Upper lobe of left lung (tissue), 6 donors: ENCODE measurements around the gene TM4SF20. TPM values are rescaled to one million over a fixed set of nuclear protein-coding genes. Genes with fewer than 3 reads are reported as not detected.

Experiments used
- ATAC-seq, 2 donors: fragments of 200-7000 bp; cut with Tn5 transposase; one replicate each; pipeline ENCODE4 v1.9.1; 2022; ENCODE audit warnings: mild to moderate bottlenecking in 2 of 2, moderate library complexity in 2 of 2; ENCODE audit not compliant: low FRiP score in 2 of 2
- DNase-seq, 2 donors: peaks; one replicate each; pipeline ENCODE4 v3.0.0-alpha.2; 2019 to 2020
- H3K27ac ChIP-seq, 4 donors: fragments of 200-600 bp; sonication (generic); one replicate each; pipeline ENCODE4 v1.5.1; 2016 to 2019
- H3K27me3 ChIP-seq, 4 donors: fragments of 200-600 bp; sonication (generic); one replicate each; pipeline ENCODE4 v1.5.1; 2017 to 2019
- H3K36me3 ChIP-seq, 4 donors: fragments of 200-600 bp; sonication (generic); one replicate each; pipeline ENCODE4 v1.5.1; 2016 to 2019
- H3K4me1 ChIP-seq, 4 donors: fragments of 200-600 bp; sonication (generic); one replicate each; pipeline ENCODE4 v1.5.1; 2018 to 2019
- H3K4me3 ChIP-seq, 4 donors: fragments of 200-600 bp; sonication (generic); one replicate each; pipeline ENCODE4 v1.5.1; 2017 to 2019; ENCODE audit warnings: mild to moderate bottlenecking in 2 of 4, moderate library complexity in 1 of 4
- H3K9me3 ChIP-seq, 4 donors: fragments of 200-600 bp; sonication (generic); one replicate each; pipeline ENCODE4 v1.5.1; 2018 to 2019
- EP300 ChIP-seq, 4 donors: sonication (generic); formaldehyde crosslinking; IDR thresholded peaks; one replicate each; pipeline ENCODE4 v1.5.1; 2017; ENCODE audit warnings: antibody characterized with exemption in 4 of 4, control low read depth in 2 of 4
- POLR2A ChIP-seq, 4 donors: fragments of 450-650 bp; IDR thresholded peaks; one replicate each; pipeline ENCODE4 v1.5.1; 2016 to 2017; ENCODE audit warnings: antibody characterized with exemption in 4 of 4, mild to moderate bottlenecking in 2 of 4
- POLR2AphosphoS5 ChIP-seq, 2 donors: sonication (generic); formaldehyde crosslinking; IDR thresholded peaks; one replicate each; pipeline ENCODE4 v1.5.1; 2017; ENCODE audit warnings: antibody characterized with exemption in 2 of 2
- WGBS, 2 donors: methylation state at CpG; one replicate each; pipeline ENCODE4 v1.1.5; 2017 to 2018; 5-methylcytosine and 5-hydroxymethylcytosine counted together
- total RNA-seq, 6 donors: library from RNA; depleted of rRNA in 4 of 6; stranded (reverse); fragments of >200 nt in 4 of 6; gene quantifications; one replicate each; pipeline versions ENCODE4 v1.1.0 to v1.2.1, GENCODE V29; 2016 to 2021
- TF ChIP-seq, protein P1 (sequence below), 6 experiments: fragments of 450-650 bp in 4 of 6; fragments of 200-600 bp in 2 of 6; sonication (generic) in 2 of 6; IDR thresholded peaks; one replicate each; pipeline ENCODE4 v1.5.1; 2016 to 2019; ENCODE audit warnings: antibody characterized with exemption in 6 of 6
- donor health status: DM: no; HTN: no; CAD: no; lungs with moderate emphysema.
- donor health status: DM: no; HTN: yes; CAD: no; lungs with severe emphysema.

Gene TM4SF20
- total RNA-seq, 6 donors from 2014 or later, result not detected

DNA sequence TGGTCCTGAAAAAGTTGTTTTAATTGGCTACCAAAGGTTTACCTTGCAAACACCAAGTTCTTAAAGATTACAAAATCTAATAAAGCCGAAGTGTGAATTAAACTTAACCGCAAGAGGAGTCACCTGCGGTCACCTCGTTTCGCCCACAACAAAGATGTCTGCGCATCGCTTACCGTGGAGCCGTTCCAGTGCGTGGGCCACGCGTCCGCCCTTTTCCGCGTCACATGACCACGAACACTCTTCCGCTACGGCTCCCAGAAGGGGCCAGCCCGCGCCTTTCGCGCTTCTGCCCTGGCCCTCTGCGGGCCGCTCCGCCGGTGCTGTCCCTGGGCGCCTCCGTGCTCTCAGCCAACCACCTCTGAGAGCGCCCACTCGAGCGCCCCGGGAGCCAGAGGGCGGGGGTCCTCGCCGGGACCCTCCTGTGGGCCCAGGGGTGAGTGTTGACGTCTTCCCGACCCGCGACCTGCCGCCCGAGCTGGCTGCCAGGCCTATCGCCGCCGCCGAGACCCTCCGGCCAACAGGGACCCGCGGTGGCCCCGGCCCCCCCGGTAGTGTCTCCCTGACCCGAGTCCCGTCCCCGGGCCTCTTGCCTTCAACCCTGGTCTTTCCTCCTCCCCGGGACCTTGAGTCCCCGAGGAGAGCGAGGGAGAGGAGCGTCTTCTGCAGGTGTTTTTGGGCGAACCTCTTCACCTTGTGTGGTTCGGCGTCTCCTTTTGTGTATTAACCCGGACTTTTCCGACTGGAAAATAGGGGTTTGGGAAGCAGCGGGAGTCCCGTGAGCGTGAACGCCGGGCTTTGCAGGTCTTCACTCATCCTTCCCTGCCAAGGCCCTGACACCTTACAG, 53.9 kb downstream of the TM4SF20 start, which contains the start of gene MFF:
TSS of gene MFF (plus strand) at position 257 of the 844 bp plus-strand sequence. CDS start 5,415 bp downstream, outside the sequence.
- Histone ChIP-seq H3K4me1 (peaks cover 12 to 19% (median 17%) of the 10 kb centered on the region in 4 donors), H3K9me3 (no peaks in the 10 kb centered on the region), H3K27me3 (no peaks in the 10 kb centered on the region), H3K27ac (peak within 1 kb of the TSS; percentile 88 to 94 (median 90)), H3K4me3 (peak within 1 kb of the TSS; percentile 68 to 90 (median 82)), H3K36me3 (peaks cover 0 to 6% (median 0%) of the 10 kb centered on the region in 4 donors)
- ATAC-seq (peak; percentile 99 to 100), DNase-seq (peak; percentile 94 to 97)
- 1 to 2% methylated on average over 9 to 36 of the region's 67 CpGs for WGBS, 2 donors
- TF ChIP-seq POLR2A (IDR thresholded peaks at IDR 0.05), result peak in 3 of 4 donors; percentile 62 to 84 (median 71)
- TF ChIP-seq, protein P1, sequence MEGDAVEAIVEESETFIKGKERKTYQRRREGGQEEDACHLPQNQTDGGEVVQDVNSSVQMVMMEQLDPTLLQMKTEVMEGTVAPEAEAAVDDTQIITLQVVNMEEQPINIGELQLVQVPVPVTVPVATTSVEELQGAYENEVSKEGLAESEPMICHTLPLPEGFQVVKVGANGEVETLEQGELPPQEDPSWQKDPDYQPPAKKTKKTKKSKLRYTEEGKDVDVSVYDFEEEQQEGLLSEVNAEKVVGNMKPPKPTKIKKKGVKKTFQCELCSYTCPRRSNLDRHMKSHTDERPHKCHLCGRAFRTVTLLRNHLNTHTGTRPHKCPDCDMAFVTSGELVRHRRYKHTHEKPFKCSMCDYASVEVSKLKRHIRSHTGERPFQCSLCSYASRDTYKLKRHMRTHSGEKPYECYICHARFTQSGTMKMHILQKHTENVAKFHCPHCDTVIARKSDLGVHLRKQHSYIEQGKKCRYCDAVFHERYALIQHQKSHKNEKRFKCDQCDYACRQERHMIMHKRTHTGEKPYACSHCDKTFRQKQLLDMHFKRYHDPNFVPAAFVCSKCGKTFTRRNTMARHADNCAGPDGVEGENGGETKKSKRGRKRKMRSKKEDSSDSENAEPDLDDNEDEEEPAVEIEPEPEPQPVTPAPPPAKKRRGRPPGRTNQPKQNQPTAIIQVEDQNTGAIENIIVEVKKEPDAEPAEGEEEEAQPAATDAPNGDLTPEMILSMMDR (IDR thresholded peaks at IDR 0.05), result peak in 1 of 6 experiments; percentile 34
- peak in 2 of 4 donors; percentile 19 to 80 for TF ChIP-seq EP300 (IDR thresholded peaks at IDR 0.05)
- TF ChIP-seq POLR2AphosphoS5 (IDR thresholded peaks at IDR 0.05), result peak; percentile 95 to 97

DNA sequence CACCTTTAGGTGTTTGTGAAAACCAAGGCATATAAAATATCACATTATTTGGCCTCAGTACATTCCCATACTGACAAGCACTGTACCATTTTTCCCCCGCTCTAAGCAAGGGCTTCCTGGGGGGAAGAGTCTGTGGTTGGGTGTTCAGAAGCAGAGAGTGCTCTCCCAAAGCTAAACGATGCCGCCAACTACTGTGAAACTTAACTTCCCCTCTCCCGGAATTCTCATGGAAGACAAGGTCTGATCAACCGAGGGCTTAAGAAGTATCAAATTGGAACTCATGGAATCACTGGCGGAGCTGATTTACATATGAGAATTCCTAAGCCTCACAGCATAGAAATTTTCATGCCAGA, 54.5 kb downstream of the TM4SF20 start:
- peaks cover 0 to 6% (median 0%) of the 10 kb centered on the region in 4 donors for H3K36me3 ChIP-seq
- H3K4me3 ChIP-seq, result peak overlapping the region; percentile 28 to 90 (median 74)
- WGBS, 2 donors, result 16 to 17% methylated on average over 6 of the region's 6 CpGs
- H3K4me1 ChIP-seq, result peaks cover 12 to 19% (median 17%) of the 10 kb centered on the region in 4 donors
- DNase-seq (no peak), ATAC-seq (peak; percentile 46 to 50)
- H3K9me3 ChIP-seq, result no peaks in the 10 kb centered on the region
- no peaks in the 10 kb centered on the region for H3K27me3 ChIP-seq
- H3K27ac ChIP-seq, result peak overlapping the region; percentile 88 to 94 (median 90)
- no peak for TF ChIP-seq POLR2AphosphoS5 (IDR thresholded peaks at IDR 0.05)
- TF ChIP-seq POLR2A (IDR thresholded peaks at IDR 0.05), result no peak
- TF ChIP-seq, protein P1 (IDR thresholded peaks at IDR 0.05), result no peak
- TF ChIP-seq EP300 (IDR thresholded peaks at IDR 0.05), result no peak

DNA sequence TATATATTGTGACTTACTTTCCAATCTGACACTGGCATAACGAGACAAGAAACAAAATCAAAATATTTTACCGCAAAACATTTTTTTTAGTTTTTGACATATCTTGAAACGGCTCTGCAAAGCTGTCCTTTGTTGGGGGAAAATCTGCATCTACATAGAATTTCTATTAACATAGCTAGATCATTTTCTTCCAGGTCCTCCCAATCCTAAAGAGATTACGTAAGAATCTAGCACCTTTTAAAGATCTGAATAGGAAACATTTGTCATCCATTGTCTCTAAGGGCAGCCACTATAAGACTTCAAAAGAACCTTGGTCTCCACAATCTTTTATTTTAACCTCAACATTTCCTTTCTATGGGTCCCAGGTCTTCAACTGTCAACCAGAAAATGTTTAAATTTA, 55.3 kb downstream of the TM4SF20 start:
- peaks cover 0 to 5% (median 0%) of the 10 kb centered on the region in 4 donors for H3K36me3 ChIP-seq
- H3K27ac ChIP-seq, result no peak overlapping the region
- no peak overlapping the region for H3K4me3 ChIP-seq
- 97 to 98% methylated on average over 4 of the region's 4 CpGs for WGBS, 2 donors
- H3K4me1 ChIP-seq, result peaks cover 12 to 19% (median 17%) of the 10 kb centered on the region in 4 donors
- no peak for TF ChIP-seq POLR2AphosphoS5 (IDR thresholded peaks at IDR 0.05)
- TF ChIP-seq, protein P1 (IDR thresholded peaks at IDR 0.05), result no peak
- TF ChIP-seq POLR2A (IDR thresholded peaks at IDR 0.05), result no peak
- TF ChIP-seq EP300 (IDR thresholded peaks at IDR 0.05), result no peak
- H3K9me3 ChIP-seq, result no peaks in the 10 kb centered on the region
- no peaks in the 10 kb centered on the region for H3K27me3 ChIP-seq
- no peak for ATAC-seq
- DNase-seq, result no peak

DNA sequence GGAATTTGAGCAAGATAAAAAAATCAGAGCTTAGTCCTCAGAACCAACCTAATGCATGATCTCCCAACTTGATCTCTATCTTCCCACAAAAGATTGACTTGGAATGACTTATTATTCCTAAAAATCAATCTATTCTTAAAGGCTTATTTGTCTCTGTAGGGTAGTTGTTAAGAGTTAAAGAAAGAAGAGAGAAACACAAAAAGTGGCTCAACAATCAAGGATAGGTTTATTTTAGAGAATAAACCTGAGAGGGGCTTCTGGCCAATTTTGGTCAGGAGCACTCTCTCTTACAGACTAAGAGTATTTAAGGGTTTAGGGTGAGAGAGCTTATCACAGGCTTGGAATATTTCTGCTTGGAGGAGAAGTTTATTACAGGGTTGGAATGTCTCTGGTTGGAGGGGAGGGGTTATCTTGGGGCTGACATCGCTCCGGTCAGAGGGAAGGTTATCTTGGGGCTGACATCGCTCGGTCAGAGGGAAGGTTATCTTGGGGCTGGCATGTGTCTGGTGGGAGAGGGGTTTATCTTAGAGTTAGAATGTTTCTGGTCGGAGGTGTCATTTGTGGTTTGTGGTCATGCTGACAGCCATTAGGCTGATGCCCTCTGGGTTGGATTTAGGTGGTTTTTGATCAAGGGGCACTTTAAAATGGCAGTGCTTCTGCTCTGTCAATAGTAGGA, 56.4 kb downstream of the TM4SF20 start:
- whole genome bisulfite sequencing, 2 donors, result 73 to 79% methylated on average over 5 of the region's 5 CpGs
- Histone ChIP-seq H3K27ac (no peak overlapping the region), H3K9me3 (no peaks in the 10 kb centered on the region), H3K4me3 (no peak overlapping the region), H3K4me1 (peaks cover 12 to 19% (median 17%) of the 10 kb centered on the region in 4 donors), H3K27me3 (no peaks in the 10 kb centered on the region), H3K36me3 (no peaks in the 10 kb centered on the region)
- ATAC-seq, result no peak
- DNase-seq, result no peak
- no peak for TF ChIP-seq POLR2AphosphoS5 (IDR thresholded peaks at IDR 0.05)
- TF ChIP-seq, protein P1 (IDR thresholded peaks at IDR 0.05), result no peak
- no peak for TF ChIP-seq EP300 (IDR thresholded peaks at IDR 0.05)
- TF ChIP-seq POLR2A (IDR thresholded peaks at IDR 0.05), result no peak
